RWPE2 (cell line): ENCODE data around the gene NPFFR1.
A peak's percentile ranks its signal among the peaks of the same experiment; 100 is the strongest.

Experiments
- ATAC-seq: fragments of 200-7000 bp; cut with Tn5 transposase; 3 replicates; pipeline ENCODE4 v1.9.1; 2021; ENCODE audit warnings: low read depth
- DNase-seq: peaks from one replicate; pipeline ENCODE4 v3.0.0-alpha.2; 2020; ENCODE audit warnings: low spot score
- H3K27ac ChIP-seq: fragments of 450-650 bp; 2 replicates; pipeline ENCODE4 v1.5.1; 2017; ENCODE audit warnings: mild to moderate bottlenecking; ENCODE audit not compliant: poor library complexity, severe bottlenecking
- H3K27me3 ChIP-seq: fragments of 250-450 bp; sonication (Bioruptor Pico); 2 replicates; pipeline ENCODE4 v1.5.1; 2021; ENCODE audit warnings: mild to moderate bottlenecking, moderate library complexity; ENCODE audit not compliant: insufficient read depth, poor library complexity, severe bottlenecking
- H3K36me3 ChIP-seq: fragments of 250-450 bp; sonication (Bioruptor Pico); 2 replicates; pipeline ENCODE4 v1.5.1; 2020; ENCODE audit warnings: low read depth, mild to moderate bottlenecking, moderate library complexity
- H3K4me1 ChIP-seq: fragments of 250-450 bp; sonication (Bioruptor Pico); 2 replicates; pipeline ENCODE4 v1.5.1; 2021; ENCODE audit warnings: mild to moderate bottlenecking, moderate library complexity; ENCODE audit not compliant: insufficient read depth, poor library complexity, severe bottlenecking
- H3K4me3 ChIP-seq: fragments of 250-450 bp; sonication (Bioruptor Pico); 2 replicates; pipeline ENCODE4 v1.5.1; 2021; ENCODE audit warnings: mild to moderate bottlenecking, moderate library complexity; ENCODE audit not compliant: severe bottlenecking
- H3K9me3 ChIP-seq: fragments of 250-450 bp; sonication (Bioruptor Pico); 2 replicates; pipeline ENCODE4 v1.5.1; 2021; ENCODE audit warnings: mild to moderate bottlenecking, moderate library complexity; ENCODE audit not compliant: severe bottlenecking
- CTCF ChIP-seq: fragments of 450-650 bp; IDR thresholded peaks from one replicate; pipeline ENCODE4 v1.5.1; 2017; ENCODE audit warnings: mild to moderate bottlenecking, moderate library complexity; ENCODE audit not compliant: poor library complexity, severe bottlenecking

The NPFFR1 gene

GRCh38 chr10:70283445-70284399 is at the start of gene NPFFR1:
Gene NPFFR1 (minus strand): TSS chr10:70284004. CDS start chr10:70283676, 328 bp downstream.
- H3K4me1 ChIP-seq: no peaks in the 10 kb centered on the region
- no peak within 1 kb of the TSS for H3K4me3 ChIP-seq
- no peaks in the 10 kb centered on the region for H3K9me3 ChIP-seq
- H3K27me3 ChIP-seq: peaks cover 30% of the 10 kb centered on the region
- no peak within 1 kb of the TSS for H3K27ac ChIP-seq
- no peak for TF ChIP-seq CTCF
- no peaks in the 10 kb centered on the region for H3K36me3 ChIP-seq
- DNase-seq (no peak), ATAC-seq (peak; percentile 36; the same call in 2 of the 3 replicates)

GRCh38 chr10:70333268-70333667 is 49.5 kb upstream of the NPFFR1 start:
- no peak overlapping the region for H3K4me3 ChIP-seq
- peaks cover under 1% of the 10 kb centered on the region; the same call in 1 of the 2 replicates for H3K36me3 ChIP-seq
- H3K27ac ChIP-seq: no peak overlapping the region
- peaks cover 19% of the 10 kb centered on the region for H3K4me1 ChIP-seq
- DNase-seq (no peak), ATAC-seq (no peak)
- no peak for TF ChIP-seq CTCF
- H3K27me3 ChIP-seq: no peaks in the 10 kb centered on the region
- peaks cover 6% of the 10 kb centered on the region for H3K9me3 ChIP-seq

GRCh38 chr10:70331486-70332268 is 47.9 kb upstream of the NPFFR1 start:
- peak; percentile 96 for ATAC-seq
- H3K4me3 ChIP-seq: no peak overlapping the region
- TF ChIP-seq CTCF: no peak
- H3K9me3 ChIP-seq: peaks cover 6% of the 10 kb centered on the region
- DNase-seq: peak; percentile 85
- H3K36me3 ChIP-seq: no peaks in the 10 kb centered on the region
- no peaks in the 10 kb centered on the region for H3K27me3 ChIP-seq
- peak overlapping the region; percentile 40 for H3K27ac ChIP-seq
- H3K4me1 ChIP-seq: peaks cover 19% of the 10 kb centered on the region

GRCh38 chr10:70331160-70331485 is 47.3 kb upstream of the NPFFR1 start:
- Histone ChIP-seq H3K27me3 (no peaks in the 10 kb centered on the region), H3K36me3 (no peaks in the 10 kb centered on the region), H3K9me3 (peaks cover 6% of the 10 kb centered on the region), H3K27ac (peak overlapping the region; percentile 40), H3K4me1 (peaks cover 19% of the 10 kb centered on the region), H3K4me3 (no peak overlapping the region)
- ATAC-seq (no peak), DNase-seq (no peak)
- TF ChIP-seq CTCF: no peak
